Testis (tissue), 3 donors: Measurements from ENCODE around the gene PLCB1. TPM values are rescaled to one million over a fixed set of nuclear protein-coding genes. Genes with fewer than 3 reads are reported as not detected.

Experiments used
- DNase-seq: peaks from one replicate; pipeline ENCODE4 v3.0.0-alpha.2; 2019
- H3K27ac ChIP-seq, 2 donors: fragments of 200-600 bp; sonication (generic); one replicate each; pipeline ENCODE4 v1.5.1; 2019
- H3K27me3 ChIP-seq: fragments of 200-600 bp; sonication (generic); one replicate; pipeline ENCODE4 v1.5.1; 2019
- H3K36me3 ChIP-seq: fragments of 200-600 bp; sonication (generic); one replicate; pipeline ENCODE4 v1.5.1; 2017; ENCODE audit warnings: low read depth; ENCODE audit errors: missing control alignments
- H3K4me1 ChIP-seq: fragments of 200-600 bp; sonication (generic); one replicate; pipeline ENCODE4 v1.5.1; 2019
- H3K4me3 ChIP-seq, 2 donors: fragments of 200-600 bp; sonication (generic); one replicate each; pipeline ENCODE4 v1.5.1; 2017 to 2019
- H3K9me3 ChIP-seq: fragments of 200-600 bp; sonication (generic); one replicate; pipeline ENCODE4 v1.5.1; 2017
- CTCF ChIP-seq, 3 experiments: fragments of 450-650 bp in 2 of 3; fragments of 200-600 bp in 1 of 3; sonication (generic) in 1 of 3; IDR thresholded peaks; one replicate each; pipeline ENCODE4 v1.5.1; 2016 to 2019; ENCODE audit warnings: antibody characterized with exemption in 3 of 3, mild to moderate bottlenecking in 2 of 3, moderate library complexity in 1 of 3
- POLR2A ChIP-seq: fragments of 450-650 bp; IDR thresholded peaks from one replicate; pipeline ENCODE4 v1.6.1; 2017; ENCODE audit warnings: antibody characterized with exemption, mild to moderate bottlenecking, moderate library complexity
- WGBS, 2 donors: methylation state at CpG; one replicate each; pipeline ENCODE4 v1.1.5; 2018; 5-methylcytosine and 5-hydroxymethylcytosine counted together
- intact Hi-C: fragments of 100-400 bp; cut with DNase I; formaldehyde crosslinking; loops from one replicate; pipeline ENCODE4 v1.15.1; 2023; ENCODE audit warnings: low total_unique reads
- polyA plus RNA-seq: library from polyadenylated mRNA; stranded (reverse); fragments of 350-450 nt; fragmentation: Illumina TruSeq; extraction: RNeasy Lipid Tissue Mini Kit (QIAGEN cat#74804); gene quantifications from one replicate; pipeline ENCODE4 v1.2.3, GENCODE V29; 2014; ENCODE audit warnings: low read depth, low replicate concordance; ENCODE audit not compliant: insufficient read depth
- total RNA-seq, 2 donors: library from RNA; depleted of rRNA; stranded (reverse); fragments of >200 nt; gene quantifications; one replicate each; pipeline ENCODE4 v1.2.3, GENCODE V29; 2016

Gene PLCB1
- total and polyA plus RNA-seq, 3 donors from 2014 or later = 3.1 to 9.8 (median 8.2) TPM

- intact Hi-C loops = no loop called here
- H3K27ac ChIP-seq = no peak overlapping the region
- WGBS, 2 donors = 93 to 94% methylated on average over 5 of the region's 5 CpGs
- H3K36me3 ChIP-seq = no peaks in the 10 kb centered on the region
- H3K4me1 ChIP-seq = no peaks in the 10 kb centered on the region
- H3K4me3 ChIP-seq = no peak overlapping the region
- no peak for TF ChIP-seq CTCF (IDR thresholded peaks at IDR 0.05)
- no peak for TF ChIP-seq POLR2A
- H3K9me3 ChIP-seq = no peaks in the 10 kb centered on the region
- no peaks in the 10 kb centered on the region for H3K27me3 ChIP-seq
- DNase-seq = no peak
These were observed 575.1 kb downstream of the PLCB1 start for GRCh38 chr20:8706961-8707700.

GRCh38 chr20:8709627-8710026 is 577.6 kb downstream of the PLCB1 start:
- TF ChIP-seq CTCF (IDR thresholded peaks at IDR 0.05) = no peak
- TF ChIP-seq POLR2A = no peak
- H3K36me3 ChIP-seq = no peaks in the 10 kb centered on the region
- 86 to 93% methylated on average over 3 of the region's 3 CpGs for WGBS, 2 donors

DNA sequence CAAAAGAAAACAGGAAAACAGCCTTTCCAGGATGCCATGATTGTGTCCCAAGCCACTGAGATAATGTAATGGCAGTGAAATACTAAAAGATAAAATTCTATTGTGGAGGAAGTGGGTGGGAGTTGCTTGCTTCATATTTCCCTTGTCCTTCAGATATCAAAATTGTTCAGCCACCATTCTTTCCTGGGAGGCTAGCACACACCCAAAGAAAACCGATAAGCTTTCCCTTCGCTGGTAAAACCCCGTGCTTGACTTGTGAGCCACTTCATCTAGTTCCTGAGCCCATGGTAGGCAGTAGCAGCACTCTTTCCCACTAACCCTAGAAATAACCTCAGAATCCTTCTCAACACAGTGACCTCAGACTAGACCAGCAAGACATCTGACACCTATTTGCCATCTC is 579.4 kb downstream of the PLCB1 start:
- no peaks in the 10 kb centered on the region for H3K9me3 ChIP-seq
- H3K4me1 ChIP-seq = no peaks in the 10 kb centered on the region
- no peak overlapping the region for H3K27ac ChIP-seq
- H3K4me3 ChIP-seq = no peak overlapping the region
- WGBS, 2 donors = 68 to 71% methylated on average over 3 of the region's 3 CpGs
- no peaks in the 10 kb centered on the region for H3K27me3 ChIP-seq
- intact Hi-C loops = no loop called here
- DNase-seq = peak; percentile 15
- no peaks in the 10 kb centered on the region for H3K36me3 ChIP-seq
- TF ChIP-seq POLR2A (no peak), CTCF (IDR thresholded peaks at IDR 0.05) (no peak)

More at GRCh38 chr20:8709627-8710026, 577.6 kb downstream of the PLCB1 start:
- Histone ChIP-seq H3K27me3 (no peaks in the 10 kb centered on the region), H3K27ac (no peak overlapping the region), H3K4me3 (no peak overlapping the region), H3K9me3 (no peaks in the 10 kb centered on the region), H3K4me1 (no peaks in the 10 kb centered on the region)
- intact Hi-C loops = no loop called here
- DNase-seq = no peak

DNA sequence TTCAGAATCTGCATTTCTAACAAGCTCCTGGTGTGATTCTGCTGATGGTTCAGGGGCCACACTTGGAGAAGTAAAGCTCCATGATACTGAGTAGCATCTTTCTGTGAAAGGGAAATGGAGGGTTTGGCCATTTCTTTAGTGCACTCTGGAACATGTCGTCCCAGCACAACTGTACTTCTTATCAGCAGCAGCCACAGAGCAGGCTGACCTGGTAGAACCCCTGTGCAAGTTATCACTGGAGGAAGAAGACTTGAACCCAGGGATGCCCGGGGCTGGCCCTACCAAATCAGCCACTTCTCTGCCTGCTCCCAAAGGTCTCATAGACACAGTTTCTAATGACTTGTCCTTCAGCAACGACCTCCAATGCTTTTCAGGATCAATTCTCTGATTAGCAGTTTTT is 582.1 kb downstream of the PLCB1 start:
- 75 to 90% methylated on average over 3 of the region's 3 CpGs for WGBS, 2 donors
- Histone ChIP-seq H3K36me3 (no peaks in the 10 kb centered on the region), H3K27me3 (no peaks in the 10 kb centered on the region), H3K4me1 (no peaks in the 10 kb centered on the region), H3K4me3 (no peak overlapping the region), H3K27ac (no peak overlapping the region), H3K9me3 (no peaks in the 10 kb centered on the region)
- TF ChIP-seq CTCF (IDR thresholded peaks at IDR 0.05) (no peak), POLR2A (no peak)
- intact Hi-C loops = no loop called here
- no peak for DNase-seq

GRCh38 chr20:8718279-8718678 is 586.2 kb downstream of the PLCB1 start:
- Histone ChIP-seq H3K9me3 (no peaks in the 10 kb centered on the region), H3K27me3 (no peaks in the 10 kb centered on the region), H3K4me1 (no peaks in the 10 kb centered on the region), H3K27ac (no peak overlapping the region), H3K4me3 (no peak overlapping the region), H3K36me3 (no peaks in the 10 kb centered on the region)
- TF ChIP-seq POLR2A = no peak
- TF ChIP-seq CTCF (IDR thresholded peaks at IDR 0.05) = no peak
- intact Hi-C loops = no loop called here
- WGBS, 2 donors = 44 to 50% methylated on average over 3 to 4 of the region's 4 CpGs
- DNase-seq = no peak
